CD4-positive, CD25-positive, alpha-beta regulatory T cell (primary cell): ENCODE data around the gene ITIH5. TPM values are rescaled to one million over a fixed set of nuclear protein-coding genes. Genes with fewer than 3 reads are reported as not detected.
"Not testable (repeated sequence)": the region's sequence is repeated elsewhere in the genome, so short reads cannot be mapped to it uniquely, and the experiment has no call there.

Experiments
- ATAC-seq, 2 donors: fragments of 150-1000 bp; cut with Tn5 transposase; one replicate each; pipeline ENCODE4 v1.10.0; 2021; ENCODE audit warnings: low read depth in 2 of 2, moderate number of reproducible peaks in 2 of 2, moderate library complexity in 1 of 2
- DNase-seq, 3 donors: peaks; one replicate each; pipeline versions ENCODE4 v3.0.0 to v3.0.0-alpha.2; 2012 to 2022; ENCODE audit warnings: mixed read lengths in 1 of 3
- H3K27ac ChIP-seq: one replicate; pipeline ENCODE4 v1.7.0; 2013; ENCODE audit warnings: mild to moderate bottlenecking, low read length; ENCODE audit not compliant: insufficient read depth, poor library complexity, severe bottlenecking
- H3K27me3 ChIP-seq: one replicate; pipeline ENCODE4 v1.7.0; 2013; ENCODE audit warnings: low read length; ENCODE audit not compliant: control insufficient read depth, insufficient read depth
- H3K36me3 ChIP-seq: one replicate; pipeline ENCODE4 v1.7.0; 2013; ENCODE audit warnings: mild to moderate bottlenecking, low read length, moderate library complexity; ENCODE audit not compliant: control insufficient read depth, insufficient read depth
- H3K4me1 ChIP-seq: 2 replicates; pipeline ENCODE4 v1.7.0; 2013; ENCODE audit warnings: mild to moderate bottlenecking, low read length; ENCODE audit not compliant: insufficient read depth, control insufficient read depth, poor library complexity, severe bottlenecking
- H3K4me3 ChIP-seq: one replicate; pipeline ENCODE4 v1.7.0; 2013; ENCODE audit warnings: low read depth, mild to moderate bottlenecking, low read length, moderate library complexity
- H3K9me3 ChIP-seq, 2 experiments: 1 replicate in 1 of 2; 2 replicates in 1 of 2; pipeline ENCODE4 v1.7.0; 2013; ENCODE audit warnings: low read length in 2 of 2, mild to moderate bottlenecking in 1 of 2, moderate library complexity in 1 of 2; ENCODE audit not compliant: control insufficient read depth in 2 of 2
- H3K27ac Mint-ChIP-seq, 3 donors: one replicate each; pipeline ENCODE4 v1.8.0; 2020 to 2022; ENCODE audit warnings: mild to moderate bottlenecking in 3 of 3, mixed read lengths in 3 of 3, moderate library complexity in 2 of 3
- H3K27me3 Mint-ChIP-seq: one replicate; pipeline ENCODE4 v1.8.0; 2022; ENCODE audit warnings: mild to moderate bottlenecking, mixed read lengths
- H3K36me3 Mint-ChIP-seq: one replicate; pipeline ENCODE4 v1.8.0; 2020; ENCODE audit warnings: mixed read lengths
- H3K4me1 Mint-ChIP-seq, 4 donors: one replicate each; pipeline ENCODE4 v1.8.0; 2020 to 2022; ENCODE audit warnings: mixed read lengths in 4 of 4, mild to moderate bottlenecking in 1 of 4
- H3K4me3 Mint-ChIP-seq, 4 donors: one replicate each; pipeline ENCODE4 v1.8.0; 2020 to 2022; ENCODE audit warnings: mild to moderate bottlenecking in 4 of 4, mixed read lengths in 4 of 4, moderate library complexity in 3 of 4
- H3K9me3 Mint-ChIP-seq, 7 donors: one replicate each; pipeline ENCODE4 v1.8.0; 2020 to 2022; ENCODE audit warnings: mixed read lengths in 7 of 7, mild to moderate bottlenecking in 3 of 7, moderate library complexity in 2 of 7
- polyA plus RNA-seq, 4 donors: library from polyadenylated mRNA; unstranded; fragments of 300-500 nt; fragmentation: Illumina TruSeq; gene quantifications; one replicate each; pipeline ENCODE4 v1.2.3, GENCODE V29; 2021
- total RNA-seq: library from RNA; stranded (reverse); gene quantifications from one replicate; pipeline ENCODE4 v1.2.3, GENCODE V29; 2022

ITIH5 gene
- not detected for total RNA-seq
- not detected for polyA plus RNA-seq

DNA sequence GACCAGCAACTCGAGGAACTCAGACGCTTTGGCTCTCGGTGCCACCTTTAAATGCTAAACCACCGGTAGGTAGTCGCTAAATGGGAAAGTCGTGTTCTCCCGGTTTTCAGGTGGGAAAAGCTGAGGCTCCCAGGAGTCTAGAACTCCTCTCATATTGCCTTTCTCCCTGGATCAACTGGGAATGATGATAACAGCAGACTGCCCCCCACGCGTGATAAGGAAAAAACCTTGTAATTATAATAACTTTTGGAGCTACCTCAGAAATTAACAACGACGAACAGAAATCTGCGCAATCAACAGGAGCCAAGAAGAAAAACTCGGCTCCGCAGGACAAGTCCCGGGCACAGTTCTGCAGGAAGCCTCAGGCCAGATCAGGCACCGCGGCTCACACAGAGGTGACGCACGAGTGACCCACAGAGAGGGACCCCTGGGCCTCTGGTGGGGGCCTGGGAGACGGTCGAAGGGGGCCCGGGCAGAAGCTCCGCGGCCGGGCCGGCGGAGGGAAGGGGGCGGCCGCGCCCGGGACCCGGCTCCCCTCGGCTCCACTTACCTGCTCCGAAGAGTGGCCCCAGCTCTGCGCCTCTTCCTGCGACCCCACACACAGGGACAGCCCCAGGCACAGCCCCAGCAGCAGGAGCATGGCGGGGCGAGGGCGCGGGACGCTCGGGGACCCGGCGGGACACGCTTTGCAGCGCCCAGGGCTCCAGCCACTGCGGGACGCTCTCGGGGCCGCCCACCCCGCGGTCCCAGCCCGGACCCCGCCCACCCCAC, at the start of gene ITIH5:
Gene ITIH5, minus strand, starts transcription at position 714 of the 771 bp plus-strand sequence. Its CDS starts 74 bp downstream, at position 640.
- Mint-ChIP-seq H3K27me3 (peaks cover 65% of the 10 kb centered on the region), H3K4me3 (peak within 1 kb of the TSS; percentile 12 to 87 (median 80)), H3K27ac (peak within 1 kb of the TSS in 1 of 3 donors; percentile 79), H3K4me1 (peaks cover 0 to 14% (median 7%) of the 10 kb centered on the region in 4 donors), H3K36me3 (no peaks in the 10 kb centered on the region), H3K9me3 (peaks cover 0 to 2% (median 0%) of the 10 kb centered on the region in 7 donors)
- no peaks in the 10 kb centered on the region for H3K9me3 ChIP-seq
- H3K27ac ChIP-seq, result no peak within 1 kb of the TSS
- H3K4me3 ChIP-seq, result no peak within 1 kb of the TSS
- peaks cover 46% of the 10 kb centered on the region for H3K27me3 ChIP-seq
- peaks cover 14% of the 10 kb centered on the region for H3K4me1 ChIP-seq
- ATAC-seq (no peak), DNase-seq (no peak)
- H3K36me3 ChIP-seq, result no peaks in the 10 kb centered on the region

DNA sequence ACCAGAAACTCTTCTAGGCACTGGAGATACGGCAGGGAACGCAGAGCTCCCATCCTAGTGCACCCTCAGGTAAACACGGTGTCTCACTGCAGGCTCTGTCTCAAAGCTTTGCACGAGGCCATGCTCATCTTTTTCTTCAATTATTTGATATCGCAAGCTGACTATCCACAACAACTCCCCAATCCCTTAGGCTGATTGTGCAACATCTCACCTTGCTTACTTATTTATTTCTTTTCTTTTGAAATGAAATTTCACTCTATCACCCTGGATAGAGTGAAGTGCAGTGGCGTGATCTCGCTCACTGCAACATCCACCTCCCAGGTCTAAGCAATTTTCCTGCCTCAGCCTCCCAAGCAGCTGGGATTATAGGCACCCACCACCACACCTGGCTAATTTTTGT, 48.7 kb upstream of the ITIH5 start:
- no peaks in the 10 kb centered on the region for H3K36me3 Mint-ChIP-seq
- H3K9me3 Mint-ChIP-seq, result peaks cover 0 to 2% (median 0%) of the 10 kb centered on the region in 7 donors
- H3K4me1 Mint-ChIP-seq, result no peaks in the 10 kb centered on the region
- Histone ChIP-seq H3K4me1 (no peaks in the 10 kb centered on the region), H3K27me3 (peaks cover 5% of the 10 kb centered on the region), H3K9me3 (no peaks in the 10 kb centered on the region), H3K36me3 (no peaks in the 10 kb centered on the region), H3K27ac (no peak overlapping the region), H3K4me3 (no peak overlapping the region)
- ATAC-seq, result no peak
- no peak overlapping the region for H3K4me3 Mint-ChIP-seq
- no peaks in the 10 kb centered on the region for H3K27me3 Mint-ChIP-seq
- DNase-seq, result no peak
- no peak overlapping the region for H3K27ac Mint-ChIP-seq

- H3K4me3 Mint-ChIP-seq, H3K9me3 ChIP-seq, H3K9me3 Mint-ChIP-seq, H3K4me1 Mint-ChIP-seq, H3K36me3 Mint-ChIP-seq, H3K4me3 ChIP-seq, DNase-seq, H3K36me3 ChIP-seq, H3K27ac ChIP-seq, H3K27ac Mint-ChIP-seq, H3K4me1 ChIP-seq, H3K27me3 ChIP-seq, ATAC-seq: not testable (repeated sequence)
- H3K27me3 Mint-ChIP-seq, result peaks cover 16% of the 10 kb centered on the region
Observed at GRCh38 chr10:7711075-7711474, 44.3 kb upstream of the ITIH5 start.

GRCh38 chr10:7710446-7710845, 43.7 kb upstream of the ITIH5 start:
- Histone ChIP-seq H3K9me3 (no peaks in the 10 kb centered on the region), H3K27ac (no peak overlapping the region), H3K4me1 (no peaks in the 10 kb centered on the region), H3K27me3 (peaks cover 3% of the 10 kb centered on the region), H3K36me3 (no peaks in the 10 kb centered on the region), H3K4me3 (no peak overlapping the region)
- Mint-ChIP-seq H3K9me3 (peaks cover 0 to 4% (median 0%) of the 10 kb centered on the region in 7 donors), H3K36me3 (no peaks in the 10 kb centered on the region), H3K4me1 (no peaks in the 10 kb centered on the region), H3K27ac (no peak overlapping the region), H3K4me3 (no peak overlapping the region), H3K27me3 (peaks cover 21% of the 10 kb centered on the region)
- no peak for DNase-seq
- no peak for ATAC-seq

GRCh38 chr10:7708832-7709231, 42.1 kb upstream of the ITIH5 start:
- Mint-ChIP-seq H3K4me3 (no peak overlapping the region), H3K27me3 (peaks cover 24% of the 10 kb centered on the region), H3K4me1 (no peaks in the 10 kb centered on the region), H3K9me3 (peaks cover 0 to 4% (median 0%) of the 10 kb centered on the region in 7 donors), H3K27ac (peak overlapping the region in 1 of 3 donors; percentile 29), H3K36me3 (no peaks in the 10 kb centered on the region)
- no peaks in the 10 kb centered on the region for H3K36me3 ChIP-seq
- H3K27ac ChIP-seq, result no peak overlapping the region
- ATAC-seq (no peak), DNase-seq (no peak)
- peaks cover 3% of the 10 kb centered on the region for H3K27me3 ChIP-seq
- no peaks in the 10 kb centered on the region for H3K4me1 ChIP-seq
- H3K4me3 ChIP-seq, result no peak overlapping the region
- H3K9me3 ChIP-seq, result no peaks in the 10 kb centered on the region

DNA sequence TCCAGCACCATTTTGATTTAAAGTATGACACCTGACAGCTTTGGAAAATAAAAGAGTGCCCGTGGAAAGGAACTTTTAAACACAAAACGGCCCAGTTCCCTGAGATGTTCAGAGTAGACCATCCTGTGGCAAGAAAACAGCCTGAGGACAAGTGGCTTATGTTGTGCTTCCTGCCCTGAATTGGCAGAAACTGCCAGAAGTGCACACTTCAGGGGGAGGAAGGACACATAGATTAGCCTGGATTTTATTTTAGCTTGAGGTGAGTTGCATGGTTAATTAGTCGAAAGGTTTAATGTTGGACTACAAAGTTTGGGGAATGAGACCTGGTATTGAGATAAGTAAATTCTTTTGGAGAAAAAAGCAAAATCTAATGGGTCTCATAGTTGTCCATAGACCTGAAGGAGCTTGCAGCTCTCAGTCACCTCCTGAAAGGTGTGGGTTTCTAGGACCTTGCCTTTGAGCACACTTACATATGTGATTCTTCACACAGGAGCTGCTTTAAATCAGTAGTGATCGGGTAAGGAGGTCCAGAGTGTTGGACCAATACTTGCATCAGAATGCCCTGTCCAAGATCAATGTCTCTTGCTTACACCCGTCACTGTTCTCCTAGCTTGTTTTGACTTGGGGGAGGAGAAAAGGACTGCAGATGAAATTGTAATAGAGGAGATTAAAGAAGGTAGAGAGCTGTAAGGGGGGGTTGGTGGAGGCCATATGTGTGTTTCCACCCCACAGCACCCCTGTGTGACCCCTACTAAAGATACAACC, 41.3 kb upstream of the ITIH5 start:
- DNase-seq (no peak), ATAC-seq (no peak)
- no peak overlapping the region for H3K4me3 Mint-ChIP-seq
- no peaks in the 10 kb centered on the region for H3K4me1 Mint-ChIP-seq
- Histone ChIP-seq H3K27me3 (peaks cover 3% of the 10 kb centered on the region), H3K4me3 (no peak overlapping the region), H3K36me3 (no peaks in the 10 kb centered on the region), H3K4me1 (no peaks in the 10 kb centered on the region), H3K9me3 (no peaks in the 10 kb centered on the region), H3K27ac (no peak overlapping the region)
- H3K9me3 Mint-ChIP-seq, result peaks cover 0 to 4% (median 0%) of the 10 kb centered on the region in 7 donors
- peaks cover 30% of the 10 kb centered on the region for H3K27me3 Mint-ChIP-seq
- no peak overlapping the region for H3K27ac Mint-ChIP-seq
- no peaks in the 10 kb centered on the region for H3K36me3 Mint-ChIP-seq

DNA sequence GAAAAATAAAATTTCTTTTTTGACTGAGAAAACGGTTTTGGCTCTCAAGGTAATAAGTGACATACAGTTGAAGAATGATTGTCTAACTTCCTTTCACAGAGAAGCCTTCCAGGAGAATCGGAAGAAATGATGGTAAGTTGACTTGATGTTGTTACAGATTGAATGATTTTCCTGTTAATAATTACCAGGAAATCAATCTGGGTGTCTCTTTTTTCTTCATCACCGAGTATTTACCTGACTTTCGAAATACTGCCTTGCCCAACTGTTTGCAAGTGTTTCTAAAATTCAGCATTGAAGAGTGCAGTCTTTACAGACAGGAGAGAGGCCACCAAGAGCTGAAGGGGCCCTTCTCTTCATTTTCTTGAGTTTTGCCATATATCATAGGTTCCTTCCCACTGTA, 40.3 kb upstream of the ITIH5 start:
- Mint-ChIP-seq H3K36me3 (no peaks in the 10 kb centered on the region), H3K27me3 (peaks cover 36% of the 10 kb centered on the region), H3K27ac (no peak overlapping the region)

More for the DNA sequence above, 40.3 kb upstream of the ITIH5 start:
- no peaks in the 10 kb centered on the region for H3K36me3 ChIP-seq
- H3K4me3 Mint-ChIP-seq, result no peak overlapping the region
- H3K9me3 ChIP-seq, result no peaks in the 10 kb centered on the region
- H3K9me3 Mint-ChIP-seq, result peaks cover 0 to 4% (median 0%) of the 10 kb centered on the region in 7 donors
- H3K4me3 ChIP-seq, result no peak overlapping the region
- ATAC-seq, result no peak
- H3K27ac ChIP-seq, result no peak overlapping the region
- no peaks in the 10 kb centered on the region for H3K4me1 Mint-ChIP-seq
- H3K4me1 ChIP-seq, result no peaks in the 10 kb centered on the region
- H3K27me3 ChIP-seq, result peaks cover 3% of the 10 kb centered on the region
- no peak for DNase-seq
